TTC549 (cell line): ENCODE measurements around the gene HEMGN.
"Not testable (repeated sequence)": the region's sequence is repeated elsewhere in the genome, so short reads cannot be mapped to it uniquely, and the experiment has no call there.

Experiments
- FAIRE-seq: peaks from 2 replicates; lab custom pipeline; 2012; peaks lifted over from hg19 to GRCh38; lab: Jason Lieb, UNC

HEMGN gene

DNA sequence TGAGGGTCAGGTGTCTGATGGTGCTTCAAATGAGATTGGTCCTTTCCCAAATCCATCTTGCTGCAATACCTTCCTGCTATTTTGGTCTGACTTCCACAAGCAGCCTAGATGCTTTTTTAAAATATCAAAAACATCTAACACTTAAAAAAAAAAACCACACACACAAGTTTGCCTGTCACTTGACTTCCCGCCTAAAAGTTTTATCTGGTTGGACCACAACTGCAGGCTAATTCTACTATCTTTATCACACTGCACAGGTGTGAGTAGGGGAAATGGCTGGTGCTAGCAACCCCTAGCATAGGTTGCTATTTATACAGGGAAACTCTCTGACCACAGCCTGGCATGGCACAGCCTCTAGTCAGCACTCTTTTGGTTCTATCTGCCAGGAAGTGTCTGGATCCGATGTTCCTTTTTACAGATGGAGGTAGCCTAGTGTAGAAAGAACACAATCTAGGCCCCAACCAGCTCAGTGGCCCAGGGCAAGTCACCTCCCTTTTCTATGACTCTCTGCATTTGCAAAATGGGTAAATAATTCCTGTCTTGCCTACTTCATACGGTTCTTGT is at the start of gene HEMGN:
HEMGN (minus strand) TSS at position 92 of the 564 bp plus-strand sequence; CDS start at position 56, 36 bp downstream.
- no peak for FAIRE-seq

GRCh38 chr9:97987487-97987886 is 49.5 kb upstream of the HEMGN start:
- FAIRE-seq = no peak

DNA sequence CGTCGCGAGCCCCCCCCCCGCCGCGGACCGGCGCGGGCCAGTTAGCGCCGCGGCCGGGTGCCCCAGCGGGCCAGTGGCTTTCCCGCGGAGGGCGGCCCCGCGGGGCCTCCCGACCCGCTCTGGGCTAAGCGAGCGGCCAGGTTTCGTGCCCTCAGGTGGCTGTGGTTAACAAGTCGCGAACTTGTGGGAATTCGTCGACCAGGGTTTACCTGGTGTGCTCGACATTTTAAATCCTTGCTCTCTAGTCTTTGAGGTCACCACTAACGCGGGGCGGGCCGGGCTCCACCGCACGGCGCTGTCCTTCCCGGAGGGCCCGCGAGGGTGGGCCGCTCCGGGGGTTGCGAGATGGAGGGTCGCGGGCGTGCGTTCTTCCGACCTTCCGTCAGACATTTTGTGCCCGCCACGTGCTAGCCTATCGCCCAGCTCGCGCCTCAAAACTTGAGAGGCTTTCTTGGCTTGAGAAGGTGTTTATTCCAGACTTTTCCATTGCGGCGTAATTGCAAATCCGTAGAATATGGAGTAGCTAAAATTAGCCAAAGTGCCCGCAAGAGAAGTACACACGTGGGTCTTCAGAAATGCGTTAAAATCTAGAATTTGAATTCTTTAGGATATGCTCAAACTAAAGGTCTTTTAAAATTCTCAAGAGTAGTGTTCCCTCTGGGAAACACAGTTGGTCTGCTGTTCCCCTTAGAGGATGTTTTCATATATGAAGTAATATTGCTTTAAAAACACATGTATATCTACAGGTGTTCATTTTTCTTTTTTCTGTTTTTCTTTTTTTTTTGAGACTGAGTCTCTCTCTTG is 47.3 kb upstream of the HEMGN start:
- FAIRE-seq = no peak

DNA sequence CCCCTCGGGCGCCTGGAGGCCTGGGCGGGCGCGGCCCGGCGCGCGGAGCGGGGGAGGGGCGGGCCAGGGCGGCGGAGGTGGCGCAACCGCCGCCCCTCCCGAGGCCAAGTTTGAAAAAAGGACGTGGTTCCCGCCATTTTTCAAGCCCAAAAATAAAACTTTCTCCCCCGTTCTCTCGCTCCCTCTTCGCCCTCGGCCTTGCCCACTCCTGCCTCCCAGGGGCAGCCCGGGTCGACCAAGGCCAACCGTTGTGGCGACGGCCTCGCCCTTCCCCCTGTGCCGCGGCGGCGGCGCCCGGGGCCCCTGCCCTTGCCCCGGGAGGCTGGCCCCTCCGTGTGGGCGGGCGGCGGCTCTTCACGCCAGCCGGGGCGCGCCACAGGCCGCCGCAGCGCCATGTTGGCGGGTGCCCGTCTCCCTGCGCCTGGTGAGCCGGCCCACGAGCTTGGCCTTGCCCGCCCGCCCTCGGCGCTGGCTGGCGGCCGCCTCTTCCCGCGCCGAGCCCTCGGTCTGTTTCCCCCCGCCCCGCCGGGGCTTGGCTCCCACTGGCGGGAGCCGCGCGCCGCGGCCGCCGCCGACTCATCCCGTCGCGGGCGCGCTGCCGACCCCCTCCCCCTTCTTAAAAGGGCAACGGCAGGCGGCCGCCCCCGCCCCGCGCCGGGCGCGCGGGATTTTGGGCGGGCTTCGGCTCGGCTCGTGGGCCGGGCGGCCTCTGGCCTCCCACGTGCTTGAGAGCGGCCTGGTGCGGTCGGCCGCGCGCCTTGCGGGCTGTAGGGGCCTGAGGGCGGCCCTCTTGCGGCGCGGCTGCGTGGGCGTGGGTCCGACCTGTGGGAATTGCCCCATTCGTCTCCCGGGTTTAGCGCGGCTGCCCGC is 46.5 kb upstream of the HEMGN start:
- no peak for FAIRE-seq

- no peak for FAIRE-seq
Measured at GRCh38 chr9:97983589-97984187, 45.7 kb upstream of the HEMGN start.

DNA sequence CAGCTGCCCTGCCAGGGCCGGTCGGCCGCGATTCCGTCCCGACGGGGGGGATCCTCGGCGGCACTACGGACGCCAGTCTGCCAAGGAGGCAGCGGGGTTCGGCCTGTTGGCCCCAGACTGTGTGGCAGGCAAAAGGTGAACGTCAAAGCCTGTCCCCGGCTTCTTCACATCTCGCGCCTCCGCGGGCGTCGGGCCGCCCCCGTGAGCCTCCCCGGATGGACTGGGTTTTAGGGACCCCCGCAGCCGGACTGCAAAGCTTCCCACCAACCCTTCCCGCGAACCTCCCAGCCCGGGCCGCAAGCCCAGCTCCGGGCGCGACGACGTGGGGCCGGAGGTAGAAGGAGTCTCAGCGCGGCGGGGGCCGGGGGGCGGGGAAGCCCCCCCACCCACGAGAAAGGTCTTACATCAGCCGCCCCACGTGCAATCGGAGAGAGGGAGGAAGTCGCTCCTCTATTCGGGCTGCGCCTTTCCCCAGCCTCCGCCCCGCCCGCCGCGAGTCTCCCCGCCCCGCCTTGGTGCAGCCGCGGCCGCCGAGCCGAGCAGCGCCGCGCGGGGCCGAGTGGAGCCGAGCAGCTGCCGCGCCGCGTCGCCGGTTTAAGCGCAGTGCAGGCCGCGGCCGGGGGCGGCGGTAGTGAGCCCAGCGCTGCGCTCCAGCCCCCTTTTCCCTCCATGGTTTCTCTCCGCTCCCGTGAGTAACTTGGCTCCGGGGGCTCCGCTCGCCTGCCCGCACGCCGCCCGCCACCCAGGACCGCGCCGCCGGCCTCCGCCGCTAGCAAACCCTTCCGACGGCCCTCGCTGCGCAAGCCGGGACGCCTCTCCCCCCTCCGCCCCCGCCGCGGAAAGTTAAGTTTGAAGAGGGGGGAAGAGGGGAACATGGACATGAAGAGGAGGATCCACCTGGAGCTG is 45.0 kb upstream of the HEMGN start, which contains the start of gene ANP32B:
ANP32B (plus strand) TSS at position 659 of the 906 bp plus-strand sequence; CDS start at position 874, 215 bp downstream.
- no peak for FAIRE-seq

- FAIRE-seq = no peak
Measured at GRCh38 chr9:97981846-97982682, 44.1 kb upstream of the HEMGN start.

- FAIRE-seq = no peak
Measured at GRCh38 chr9:97980918-97981845, 43.2 kb upstream of the HEMGN start.

- no peak for FAIRE-seq
Measured at GRCh38 chr9:97980479-97980803, 42.5 kb upstream of the HEMGN start.

DNA sequence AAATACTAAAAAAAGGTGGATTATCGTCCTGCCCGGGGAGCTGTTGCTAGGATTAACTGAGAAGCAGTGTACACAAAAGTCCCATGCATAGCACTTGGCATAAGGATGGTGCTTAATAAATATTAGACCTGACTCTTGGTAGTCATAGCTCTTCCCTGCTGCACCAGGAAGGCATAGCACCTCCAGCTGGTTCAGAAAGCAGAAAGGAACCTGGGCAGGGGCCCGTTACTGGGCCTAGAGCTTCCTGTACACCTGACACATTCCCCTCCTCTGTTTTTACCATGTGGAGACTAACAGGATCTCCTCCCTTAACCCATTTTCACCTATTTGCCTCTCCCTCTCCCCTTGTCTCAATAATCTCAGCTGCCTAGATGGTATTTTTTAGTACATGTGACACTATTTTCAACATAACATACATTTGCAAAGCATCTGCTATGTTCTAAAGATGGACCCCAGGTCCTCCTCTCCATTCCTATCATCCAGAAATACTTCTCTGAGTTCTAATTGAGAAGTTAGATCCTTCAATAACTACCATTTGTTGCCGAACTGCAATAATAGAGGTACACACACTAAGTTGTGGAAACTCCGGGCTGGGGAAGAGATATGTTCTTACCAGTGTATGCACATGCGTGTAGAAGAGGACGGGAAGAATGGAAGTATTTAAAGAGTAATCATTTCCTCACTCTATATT is 42.0 kb upstream of the HEMGN start:
- no peak for FAIRE-seq

DNA sequence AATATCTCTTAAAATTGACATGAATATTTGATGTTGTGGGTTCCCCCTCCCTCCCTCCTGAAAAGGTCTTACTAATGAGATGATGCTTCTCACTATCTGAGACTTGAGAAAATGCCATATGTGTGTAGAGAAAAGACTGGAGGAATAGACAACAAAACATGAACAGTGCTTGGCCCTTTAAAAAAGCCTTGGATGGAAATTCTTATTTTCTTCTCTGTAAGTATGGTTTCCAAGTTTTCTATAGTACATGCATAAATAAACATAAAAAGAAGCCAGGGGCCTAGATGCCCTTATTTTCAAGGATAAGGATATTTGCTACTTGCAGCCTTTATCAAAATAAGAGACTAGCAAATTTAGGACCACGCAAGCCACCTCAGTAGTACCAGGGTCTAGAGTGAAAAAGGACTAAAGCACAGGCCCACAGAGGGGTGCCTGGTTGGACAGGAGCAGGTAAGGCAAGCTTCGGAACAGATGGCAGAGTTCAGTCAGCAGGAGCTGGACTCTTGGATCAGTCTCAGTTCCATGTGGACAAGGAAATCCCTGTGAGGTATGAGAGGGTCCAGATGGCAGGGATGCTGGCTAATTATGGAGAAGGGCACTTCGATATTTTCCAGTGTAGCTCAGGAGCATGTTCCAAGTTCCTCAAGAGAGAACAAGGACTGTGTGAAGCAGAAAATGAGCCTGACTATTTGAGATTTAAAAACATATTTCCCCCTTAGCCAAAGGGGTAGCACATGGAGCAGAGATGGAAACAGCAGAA is 40.6 kb upstream of the HEMGN start:
- no peak for FAIRE-seq

- not testable (repeated sequence) for FAIRE-seq
Measured at GRCh38 chr9:97976633-97977032, 38.7 kb upstream of the HEMGN start.

DNA sequence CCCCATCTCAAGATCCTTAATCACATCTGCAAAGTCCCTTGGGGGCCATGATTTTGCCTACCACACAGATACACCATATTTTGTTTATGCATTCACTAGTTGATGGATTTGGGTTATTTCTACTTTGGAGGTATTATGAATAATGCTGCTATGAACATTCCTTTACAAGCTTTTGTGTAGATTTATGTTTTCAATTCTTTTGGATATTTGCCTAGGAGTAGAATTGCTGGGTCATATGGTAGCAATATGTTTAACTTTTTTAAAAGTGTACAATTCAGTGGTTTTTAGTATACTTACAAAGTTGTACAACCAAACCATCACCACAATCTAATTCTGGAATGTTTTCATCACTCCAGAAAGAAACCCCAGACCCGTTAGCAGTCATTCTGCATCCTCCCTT is 37.4 kb upstream of the HEMGN start:
- no peak for FAIRE-seq

DNA sequence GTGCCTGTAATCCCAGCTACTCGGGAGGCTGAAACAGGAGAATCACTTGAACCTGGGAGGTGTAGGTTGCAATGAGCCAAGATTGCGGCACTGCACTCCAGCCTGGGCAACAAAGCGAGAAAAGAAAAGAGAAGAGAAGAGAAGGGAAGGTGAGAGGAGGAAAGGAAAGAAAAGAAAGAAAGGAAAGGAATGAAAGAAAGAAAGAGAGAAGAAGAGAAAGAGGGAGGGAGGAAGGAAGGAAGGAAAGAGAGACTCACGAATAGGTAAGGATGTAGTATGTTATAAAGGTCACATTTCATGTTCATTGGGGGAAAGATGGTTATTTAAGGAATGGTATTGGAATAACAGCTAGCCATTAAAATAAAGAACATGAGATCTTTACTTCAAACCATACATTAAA is 34.8 kb upstream of the HEMGN start:
- no peak for FAIRE-seq

DNA sequence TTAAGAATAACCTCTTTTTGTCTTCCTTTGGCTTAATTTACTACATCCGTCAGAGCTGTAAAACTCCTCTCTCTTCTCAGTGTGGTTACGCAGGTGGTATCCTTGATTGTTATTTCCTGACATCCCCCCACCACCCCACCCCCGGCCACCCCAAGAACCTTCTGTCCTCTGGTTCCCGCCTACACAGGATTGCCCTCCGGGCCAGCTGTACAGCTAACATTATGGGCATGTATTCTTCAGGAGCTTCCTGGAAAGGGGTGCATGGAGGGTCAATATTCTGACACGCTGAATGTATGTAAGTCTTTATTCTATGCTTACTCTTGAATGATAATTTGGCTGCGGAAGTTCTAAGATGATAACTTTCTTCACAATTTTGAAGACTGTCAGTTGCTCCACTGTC is 32.2 kb upstream of the HEMGN start:
- no peak for FAIRE-seq

DNA sequence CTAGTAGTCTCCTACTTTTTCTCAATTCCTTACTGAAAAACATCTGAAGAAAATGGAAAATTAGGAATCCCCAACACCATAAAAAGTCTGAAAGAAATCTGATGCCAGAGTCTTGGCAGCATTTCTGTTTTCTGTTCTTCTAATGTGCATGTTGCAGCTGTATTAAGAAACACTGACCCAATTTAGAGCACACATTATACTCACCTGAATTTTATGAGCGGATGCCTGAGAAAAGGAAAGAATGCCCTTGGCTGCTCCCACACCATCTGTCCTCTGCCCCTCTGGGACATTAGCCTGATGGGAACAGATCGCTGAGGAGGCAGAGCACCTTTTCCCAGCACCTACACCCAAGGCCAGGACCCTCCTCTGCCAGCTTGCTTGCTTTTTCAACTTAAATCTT is 31.0 kb upstream of the HEMGN start:
- FAIRE-seq = no peak

DNA sequence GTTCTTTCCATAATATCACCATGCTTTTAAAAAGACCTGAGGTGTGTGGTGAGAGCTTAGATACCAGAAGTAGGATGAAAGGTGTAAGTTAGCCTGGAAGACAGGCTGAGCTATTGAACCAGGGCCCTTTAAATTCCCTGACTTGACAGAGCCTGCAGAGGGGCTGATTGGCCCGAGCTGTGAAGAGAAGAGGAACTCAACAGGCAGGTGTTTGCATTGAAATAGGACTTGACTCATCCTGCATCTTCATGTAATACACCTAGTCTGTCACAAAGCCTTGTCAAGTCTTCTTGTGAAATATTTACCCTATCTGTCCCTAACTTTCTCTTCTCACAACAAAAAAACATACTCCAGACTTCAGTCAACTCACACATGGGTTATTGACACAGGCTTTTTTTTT is 28.5 kb upstream of the HEMGN start:
- no peak for FAIRE-seq

DNA sequence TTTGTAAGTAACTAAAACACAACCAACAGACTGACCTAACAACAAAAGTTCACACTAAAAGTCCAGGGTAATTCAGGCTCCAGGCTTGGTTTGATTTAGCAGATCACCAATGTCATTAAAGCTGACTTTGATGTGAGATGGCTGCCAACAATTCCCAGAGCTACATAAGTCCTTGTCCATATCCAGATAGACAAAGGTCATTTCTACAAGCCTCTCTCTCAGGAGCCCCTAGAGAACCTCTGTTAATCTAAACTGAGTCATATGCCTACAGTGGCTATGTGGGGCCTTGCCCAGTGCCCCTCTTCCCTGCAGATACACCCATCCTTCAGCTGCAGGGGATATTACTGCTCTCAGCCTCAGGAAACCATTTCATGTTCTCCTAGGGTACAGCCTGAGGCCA is 26.9 kb upstream of the HEMGN start:
- FAIRE-seq = no peak
